NCI-H128 (cell line): Measurements from ENCODE around the gene KIF16B.

Experiments
- DNase-seq: peaks from one replicate; lab custom pipeline; 2025; ENCODE audit not compliant: unreplicated experiment; lab: John Stamatoyannopoulos, UW

The KIF16B gene

DNA sequence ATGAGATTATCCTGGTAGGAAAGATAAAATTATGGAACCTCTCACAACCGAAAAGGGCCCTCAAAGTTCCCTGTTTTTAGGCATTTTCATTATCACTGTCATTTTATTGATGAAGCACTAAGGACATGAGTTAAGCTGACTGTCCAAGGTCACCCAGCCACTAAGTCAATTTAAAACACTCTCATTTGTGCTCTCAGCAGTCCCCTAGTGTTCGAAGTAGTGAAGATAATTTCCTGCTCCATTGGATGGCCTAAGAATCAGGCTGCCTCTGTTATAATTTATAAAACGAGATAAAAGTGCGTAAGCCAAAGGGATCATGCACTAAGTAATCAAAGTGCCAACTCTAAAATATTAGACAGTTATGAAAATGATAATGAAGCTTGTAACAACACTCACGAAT is 169.1 kb downstream of the KIF16B start:
- DNase-seq: no peak

DNA sequence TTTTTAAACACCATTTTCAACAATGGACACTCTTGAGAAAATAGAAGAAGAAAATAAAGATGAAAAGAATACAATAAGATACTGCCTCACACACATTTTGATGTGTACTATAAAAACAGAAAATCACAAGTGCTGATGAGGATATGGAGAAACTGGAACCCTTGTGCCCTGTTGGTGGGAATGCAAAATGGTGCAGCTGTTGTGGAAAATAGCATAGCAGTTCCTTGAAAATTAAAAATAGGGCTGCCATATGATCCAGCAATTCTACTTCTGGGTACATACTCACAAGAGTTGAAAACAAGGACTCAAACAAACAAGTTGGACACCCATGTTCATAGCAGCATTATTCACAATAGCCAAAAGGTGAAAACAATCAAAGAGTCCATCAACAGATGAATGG is 173.0 kb downstream of the KIF16B start:
- DNase-seq: no peak

DNA sequence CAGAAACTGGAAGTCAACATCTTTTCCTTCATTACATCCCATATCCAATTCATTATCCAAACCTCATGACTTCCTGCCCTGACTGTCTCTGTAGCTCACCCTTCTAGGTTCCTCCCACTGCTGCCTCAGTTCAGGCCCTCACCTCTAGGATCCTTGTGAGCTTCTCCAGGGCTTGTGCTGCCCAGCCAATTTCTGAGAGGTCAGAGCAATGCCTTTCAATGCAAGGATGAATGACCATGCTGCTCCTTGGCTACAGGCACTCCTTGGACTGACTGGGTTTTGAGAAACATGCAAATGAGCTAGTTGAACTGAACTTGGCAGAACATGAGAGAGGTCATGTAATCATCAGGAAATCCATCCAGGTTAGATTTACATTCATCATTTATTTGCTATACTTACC is 173.4 kb downstream of the KIF16B start:
- no peak for DNase-seq

DNA sequence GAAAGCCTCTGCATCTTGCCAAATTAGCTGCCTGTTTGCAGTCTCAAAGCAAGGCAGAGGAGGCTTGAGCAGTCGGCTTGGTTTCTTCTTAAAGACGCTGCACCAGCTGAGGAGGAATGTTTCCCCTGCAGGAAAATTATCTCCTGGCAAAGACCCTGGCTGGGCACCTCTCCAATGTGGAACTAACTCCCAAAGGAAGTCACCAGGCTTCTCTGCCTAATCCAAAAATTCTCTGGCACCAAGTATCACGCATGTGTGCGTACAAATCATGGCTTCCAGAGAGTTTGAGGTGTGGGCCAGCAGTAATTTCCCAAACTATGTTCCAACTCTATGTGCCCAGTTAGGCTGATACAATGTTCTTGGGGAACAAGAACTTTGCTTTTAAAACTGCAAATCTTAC is 176.2 kb downstream of the KIF16B start:
- no peak for DNase-seq

DNA sequence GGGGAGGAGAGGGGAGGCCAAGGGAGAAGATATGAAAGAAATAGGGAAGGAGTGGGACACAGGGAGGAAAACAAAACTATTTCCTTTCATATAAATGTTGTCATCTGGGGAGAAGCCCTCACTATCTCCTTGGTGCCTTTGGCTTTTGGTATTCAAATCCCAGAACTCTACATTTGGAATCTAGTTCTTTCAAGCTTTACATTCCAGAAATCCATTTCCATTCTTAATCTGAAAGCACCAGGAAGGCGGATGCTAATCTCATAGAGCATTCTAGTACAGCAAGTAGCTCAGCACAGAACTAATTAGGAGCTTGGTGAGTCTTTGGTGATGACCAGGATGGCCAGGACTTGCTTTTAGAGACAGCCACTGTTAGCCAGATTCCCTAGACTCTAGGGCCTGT is 177.9 kb downstream of the KIF16B start:
- DNase-seq: no peak

DNA sequence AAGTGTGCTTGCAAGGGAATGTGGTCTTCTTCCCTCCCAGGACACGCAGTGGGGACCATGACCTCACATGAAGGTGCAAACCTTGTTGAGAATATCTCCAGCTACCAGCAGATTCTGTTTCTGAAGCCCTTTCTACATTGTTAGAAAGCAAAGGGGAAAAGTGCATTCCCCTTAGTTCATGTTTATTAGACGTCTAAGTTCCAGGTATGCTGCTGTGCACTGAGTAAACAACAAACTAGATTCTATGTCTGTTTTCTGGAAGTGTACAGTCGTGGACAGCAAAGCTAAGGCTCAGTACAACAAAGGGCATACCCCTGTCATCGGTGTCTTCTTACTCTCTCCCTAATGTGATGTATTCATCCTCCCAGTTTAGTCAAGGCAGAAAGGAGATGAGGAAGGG is 178.5 kb downstream of the KIF16B start:
- DNase-seq: no peak

DNA sequence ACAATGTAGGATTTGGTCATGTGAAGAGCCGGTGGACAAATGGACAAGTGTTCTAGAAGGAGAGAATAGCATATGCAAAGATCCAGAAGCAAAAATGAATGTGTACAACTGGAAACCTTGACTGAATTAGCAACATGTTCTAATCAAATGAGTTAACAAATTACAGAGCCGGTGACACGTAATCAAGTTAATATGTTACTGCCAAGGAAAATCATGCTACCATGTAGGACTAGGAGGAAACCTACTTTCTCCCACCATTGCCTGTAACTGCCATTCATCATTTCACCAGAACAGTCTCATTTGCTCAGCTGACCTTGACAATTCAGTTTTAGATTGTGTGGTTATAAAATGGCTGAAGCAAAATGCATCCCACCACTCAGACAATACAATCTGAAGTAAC is 179.4 kb downstream of the KIF16B start:
- DNase-seq: no peak

DNA sequence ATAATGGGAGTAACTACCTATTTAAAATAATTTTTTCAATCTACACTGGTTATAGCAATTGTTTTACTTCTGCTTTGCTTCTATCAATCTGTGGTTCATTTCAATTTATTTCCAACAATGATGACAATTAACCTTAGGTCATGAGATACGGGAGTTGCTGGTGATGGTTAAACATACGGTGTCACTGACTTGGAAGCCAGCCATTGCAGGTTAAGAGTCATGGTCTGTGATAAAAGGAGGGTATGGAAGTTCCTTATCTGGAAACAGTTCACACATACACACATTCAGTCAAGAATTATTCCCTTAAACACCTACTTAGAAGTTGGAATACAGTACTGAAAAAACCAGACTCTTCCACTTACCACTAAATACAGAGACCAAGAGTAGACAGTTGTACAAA is 180.0 kb downstream of the KIF16B start:
- no peak for DNase-seq

DNA sequence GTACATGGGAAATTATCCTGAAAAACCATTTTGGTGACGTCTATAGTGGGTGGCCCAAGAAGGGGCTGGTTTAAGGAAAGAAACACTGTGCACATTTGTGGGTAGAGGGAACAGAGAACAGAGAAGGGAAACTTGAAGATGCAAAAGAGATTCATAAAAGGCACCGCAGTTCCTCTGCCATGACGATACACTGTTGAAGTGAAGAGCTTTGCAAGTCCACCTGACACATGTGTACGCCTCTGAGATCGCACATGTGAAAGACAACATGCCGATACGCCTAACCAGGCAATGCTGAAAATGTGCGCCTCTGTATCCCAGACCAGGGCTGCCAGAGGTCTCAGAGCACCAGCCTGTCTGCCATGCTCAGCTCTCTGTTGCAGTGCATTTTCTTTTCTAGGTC is 180.9 kb downstream of the KIF16B start:
- DNase-seq: no peak

DNA sequence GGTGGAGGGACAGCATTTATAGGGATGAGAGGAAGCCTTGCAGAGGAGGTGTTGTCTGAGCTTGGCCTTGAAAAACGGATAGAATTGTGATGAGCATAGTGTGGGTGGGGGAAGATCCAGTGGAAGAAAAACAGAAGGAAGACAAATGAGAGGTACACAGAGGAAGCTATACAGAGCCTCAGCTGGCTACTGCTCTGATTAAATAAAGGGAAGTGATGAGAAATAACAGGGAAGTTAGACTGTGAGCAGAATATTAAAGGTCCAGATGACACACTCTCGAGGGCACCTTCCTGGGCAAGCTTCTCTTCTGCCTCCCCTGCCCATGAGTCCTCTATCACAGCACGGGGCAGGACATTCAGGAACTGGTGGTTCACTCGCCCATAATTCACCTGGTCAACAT is 182.3 kb downstream of the KIF16B start:
- DNase-seq: no peak

DNA sequence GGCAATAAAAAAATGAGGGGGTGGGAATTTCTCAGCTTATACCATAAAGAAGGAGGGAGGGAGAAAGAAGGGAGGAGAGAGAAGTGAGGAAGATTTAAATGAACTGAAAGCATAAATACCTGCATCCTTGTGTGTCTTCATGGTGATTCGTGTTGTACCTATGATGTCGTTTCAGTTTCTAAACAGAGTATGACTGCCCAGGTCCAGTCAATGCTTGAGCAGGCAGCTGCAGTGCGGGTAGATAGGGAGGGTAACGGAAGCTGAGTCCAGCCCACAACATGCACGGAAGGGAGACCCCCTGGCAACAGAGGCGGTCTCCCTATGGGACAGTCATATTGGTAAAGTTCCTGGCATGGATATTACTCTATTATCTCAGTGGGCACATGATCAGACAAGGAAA is 184.5 kb downstream of the KIF16B start:
- no peak for DNase-seq

DNA sequence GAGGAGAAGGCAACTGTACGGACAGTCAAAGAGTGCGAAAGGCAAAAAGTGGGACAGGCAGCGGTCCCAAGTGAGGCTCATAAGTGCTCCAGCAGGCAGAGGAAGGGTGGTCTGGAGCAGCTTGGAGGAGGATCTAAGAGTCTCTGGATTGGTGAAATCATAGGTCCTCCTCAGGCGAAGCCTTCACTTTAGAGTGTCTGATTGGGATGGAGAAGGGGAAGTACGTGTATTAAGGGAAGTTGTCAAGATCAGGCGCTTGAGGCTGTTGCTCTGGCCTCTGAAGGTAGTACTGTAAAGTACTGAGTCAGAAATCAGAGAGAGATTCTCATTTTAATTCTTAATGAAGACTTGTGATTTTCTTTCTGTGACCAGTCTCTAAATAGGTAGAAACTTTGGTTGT is 185.6 kb downstream of the KIF16B start:
- no peak for DNase-seq

DNA sequence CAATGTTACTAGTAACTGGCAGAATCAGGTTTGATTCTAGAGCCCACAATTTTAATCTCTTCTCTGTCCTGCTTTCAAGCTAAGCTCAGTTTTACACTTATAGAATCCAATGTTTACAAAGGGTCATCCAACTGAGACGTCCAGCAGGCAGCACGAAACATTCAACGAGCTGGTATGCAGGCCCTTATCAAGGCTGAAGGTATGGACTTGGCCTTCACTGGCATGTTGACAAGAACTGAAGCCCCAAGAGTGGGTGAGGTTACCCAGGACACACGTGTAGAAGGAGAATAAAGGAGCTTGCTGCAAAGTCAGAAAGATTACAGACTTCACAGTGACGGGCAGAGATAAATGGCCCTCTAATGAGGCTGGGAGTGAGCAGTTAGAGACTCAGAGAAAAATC is 187.4 kb downstream of the KIF16B start:
- DNase-seq: no peak

DNA sequence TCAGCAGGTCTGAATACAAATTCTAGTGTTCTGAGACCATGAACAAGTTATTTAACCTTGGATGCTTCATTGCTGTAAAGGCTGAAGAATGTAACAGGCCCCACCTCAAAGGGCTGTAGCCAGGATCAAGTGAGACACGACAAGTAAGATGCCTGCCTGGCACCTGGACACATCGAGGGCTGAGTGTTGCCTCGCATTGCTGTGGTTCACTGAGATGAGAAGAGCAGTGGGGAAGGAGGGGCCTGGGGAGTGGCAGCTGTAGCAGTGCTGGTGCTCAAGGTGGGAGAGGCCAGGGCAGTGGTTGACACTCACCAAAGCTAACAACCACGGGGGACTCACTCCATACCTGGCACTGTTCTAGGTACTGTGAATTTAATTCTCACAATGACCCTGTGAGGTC is 187.8 kb downstream of the KIF16B start:
- no peak for DNase-seq

DNA sequence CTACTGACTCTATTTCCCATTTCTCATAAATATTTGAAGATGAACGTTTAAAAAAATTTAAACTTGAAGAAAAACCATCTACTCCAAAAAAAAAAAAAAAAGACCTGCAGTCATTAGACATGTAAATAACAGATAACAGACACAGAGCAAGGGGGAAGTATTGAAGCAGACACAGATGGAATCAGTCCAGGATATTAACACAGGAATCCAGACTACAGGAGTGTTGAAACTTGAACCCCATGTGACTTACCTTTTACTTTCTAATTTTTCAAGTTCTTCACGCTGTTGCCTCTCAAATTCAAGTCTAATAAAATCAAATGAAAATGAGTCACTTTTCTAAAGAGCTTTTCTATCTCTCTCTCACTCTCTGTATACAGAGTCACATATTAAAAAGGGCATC is 191.8 kb downstream of the KIF16B start:
- no peak for DNase-seq

DNA sequence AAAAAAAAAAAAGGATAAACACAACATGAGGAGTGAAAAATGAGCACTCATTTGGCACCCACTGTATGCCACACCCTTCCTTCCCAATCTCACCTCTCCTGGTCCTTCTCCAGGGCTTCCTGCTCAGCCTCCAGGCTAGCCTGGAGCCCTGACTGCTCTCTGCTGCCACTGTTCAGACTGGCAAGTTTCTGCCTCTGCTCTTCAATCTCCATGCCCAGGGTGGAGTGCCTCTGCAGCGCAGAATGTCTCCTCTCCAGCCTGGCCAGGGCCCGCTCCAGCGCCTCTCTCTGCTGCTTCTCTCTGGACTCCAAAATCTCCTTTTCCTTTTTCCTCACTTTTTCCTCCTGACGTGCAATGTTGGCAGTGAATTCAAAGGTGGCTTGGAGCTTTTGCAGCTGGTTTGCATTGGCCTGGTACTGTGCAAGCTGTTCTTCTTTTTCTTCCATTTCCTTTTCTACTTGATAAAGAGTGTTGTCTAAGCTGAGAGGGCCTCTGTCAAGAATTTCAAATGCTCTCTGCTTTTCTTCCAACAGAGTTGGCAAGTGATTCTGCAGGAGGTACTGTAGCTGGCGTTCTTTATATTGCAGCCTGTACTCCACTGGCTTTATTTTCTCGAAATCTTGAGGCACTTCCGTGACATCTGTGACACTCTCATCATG is 194.4 kb downstream of the KIF16B start:
- DNase-seq: no peak

DNA sequence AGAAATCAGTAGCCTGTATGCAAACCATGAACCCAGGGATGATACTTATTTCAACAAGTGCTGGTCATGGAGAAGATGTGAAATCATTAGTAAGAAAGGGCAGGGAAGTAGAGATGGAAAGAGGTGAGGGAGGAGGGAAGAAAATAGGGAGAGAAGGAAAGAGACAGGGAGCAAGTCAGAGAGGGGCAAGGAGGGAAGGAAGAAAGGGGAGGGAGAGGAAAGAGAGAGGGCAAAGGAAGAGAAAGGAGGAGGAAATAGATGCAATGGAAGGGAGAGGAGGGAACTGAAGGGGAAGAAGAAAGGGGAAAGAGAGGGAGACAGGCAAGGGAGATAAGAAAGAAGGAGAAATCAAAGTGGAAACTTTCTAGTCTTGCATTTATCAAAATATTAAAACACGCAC is 195.1 kb downstream of the KIF16B start:
- DNase-seq: no peak

DNA sequence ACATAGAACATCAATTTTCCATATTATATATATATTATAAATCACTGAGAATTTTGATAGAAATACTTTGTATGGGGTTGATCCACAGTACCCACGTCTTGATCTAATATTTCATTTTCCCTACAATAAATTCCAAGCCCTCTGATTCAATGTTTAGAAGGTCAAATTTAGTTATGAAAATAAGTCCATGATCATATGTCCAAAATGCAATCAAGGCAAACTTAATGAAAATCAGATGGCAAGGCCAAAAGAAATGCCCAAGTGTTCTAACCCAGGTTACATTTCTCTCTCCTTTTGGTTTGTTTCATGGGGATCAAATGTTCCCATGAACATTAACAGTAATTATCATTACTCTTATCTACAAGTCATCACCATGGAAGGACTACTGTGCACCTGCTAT is 203.8 kb downstream of the KIF16B start:
- DNase-seq: no peak

DNA sequence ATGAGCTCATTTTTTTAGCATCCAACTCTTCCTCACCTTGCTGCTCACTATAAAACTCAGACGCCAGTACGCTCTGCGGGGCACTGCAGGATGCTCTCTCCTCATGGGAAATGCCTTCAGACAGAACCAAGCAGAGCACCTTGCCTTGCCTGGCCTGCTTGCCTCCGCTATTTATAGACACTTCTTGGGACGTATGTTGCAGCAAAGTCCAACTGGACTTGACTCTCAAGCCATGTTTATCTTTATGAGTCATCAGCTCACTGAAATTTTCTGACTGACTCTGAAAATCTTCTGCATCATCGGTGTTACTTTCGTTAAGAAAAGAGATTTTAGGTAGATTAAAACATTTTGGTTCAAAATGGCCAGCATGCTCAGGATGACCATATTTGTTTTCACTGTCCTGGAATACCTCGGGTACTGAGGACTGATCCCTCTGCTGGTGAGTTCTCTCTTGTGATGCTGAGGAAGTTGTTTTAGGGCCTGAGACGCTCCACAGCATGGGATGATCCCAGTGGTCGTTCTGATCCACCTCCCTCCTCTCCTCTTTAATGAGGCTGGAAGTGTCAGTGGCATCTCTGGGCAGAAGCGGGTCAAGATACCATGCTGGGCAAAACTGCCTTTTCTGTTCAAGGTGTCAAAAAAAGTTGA is 204.5 kb downstream of the KIF16B start:
- no peak for DNase-seq

DNA sequence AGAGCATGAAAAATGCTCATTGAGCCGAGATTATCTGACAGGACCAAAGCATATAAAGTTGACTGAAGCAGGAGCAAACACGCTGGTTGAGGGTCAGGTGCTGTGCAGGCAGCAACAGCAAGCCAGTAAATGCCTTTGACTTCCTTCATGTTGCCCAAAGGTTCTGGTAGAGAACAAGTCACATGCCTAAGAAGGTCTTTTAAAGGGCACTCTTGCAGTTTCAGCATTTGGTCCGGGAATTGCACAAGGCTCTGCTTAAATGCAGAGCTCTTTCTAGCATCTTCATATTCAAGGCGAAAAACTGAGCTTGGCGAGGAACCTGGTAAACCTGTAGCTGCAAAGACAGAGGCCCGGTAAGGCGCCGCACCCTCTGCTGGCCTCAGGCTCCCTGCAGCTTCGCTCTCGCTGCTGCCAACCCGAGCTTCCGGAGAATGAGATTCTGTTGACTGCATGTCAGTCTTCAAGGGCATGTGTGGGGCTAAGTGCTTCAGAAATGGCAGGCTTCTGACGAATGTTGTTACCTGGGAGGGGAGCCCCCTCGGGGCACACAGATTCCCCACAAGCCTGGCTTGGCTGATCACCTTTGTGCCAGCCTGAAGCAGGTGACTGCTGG is 205.2 kb downstream of the KIF16B start:
- DNase-seq: no peak

DNA sequence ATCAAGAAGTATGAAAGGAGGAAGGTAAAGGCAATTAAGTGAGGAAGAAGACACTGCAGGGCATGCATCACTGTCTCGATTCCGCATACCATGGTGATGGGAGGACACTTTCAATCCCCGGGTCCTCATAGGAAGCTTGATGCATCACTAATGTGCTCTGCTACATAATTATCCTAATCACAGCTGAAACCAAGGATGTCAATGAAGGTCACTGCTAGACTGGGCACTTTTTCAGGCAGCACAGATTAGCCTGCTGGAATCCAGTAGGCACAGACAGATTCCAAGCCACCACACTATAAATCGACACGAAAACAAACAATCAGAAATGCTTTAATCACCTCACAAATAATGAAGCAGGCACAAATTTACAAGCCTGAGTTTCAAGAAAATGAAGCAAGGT is 206.7 kb downstream of the KIF16B start:
- no peak for DNase-seq

DNA sequence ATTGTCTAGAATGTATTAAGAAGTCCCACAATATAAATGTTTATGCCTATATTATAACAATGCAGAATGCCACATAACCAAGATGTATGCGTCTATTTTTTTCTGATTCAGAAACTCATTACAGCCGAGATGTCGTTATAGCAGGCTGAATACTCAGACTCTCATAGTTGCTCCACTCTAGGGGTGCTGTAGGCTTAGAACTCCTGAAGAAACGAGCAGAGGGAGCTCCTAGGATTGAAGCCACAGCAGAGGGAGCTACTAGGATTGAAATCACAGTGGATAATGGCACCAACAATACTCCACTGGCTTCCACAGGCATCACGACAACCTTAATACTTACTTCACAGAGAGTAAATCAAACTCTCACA is 208.9 kb downstream of the KIF16B start:
- no peak for DNase-seq
